ENCODE data around the gene KCTD14. TPM values are rescaled to one million over a fixed set of nuclear protein-coding genes. Genes with fewer than 3 reads are reported as not detected.
"Not testable (repeated sequence)": the region's sequence is repeated elsewhere in the genome, so short reads cannot be mapped to it uniquely, and the experiment has no call there.

KCTD14 gene
- total RNA-seq, 1 donor, result 4.3 TPM

- TF ChIP-seq CTCF (IDR thresholded peaks at IDR 0.05; ENCODE audit: insufficient read depth, low read depth, low read length), result no peak
- DNase-seq (ENCODE audit: low read depth), result peak; percentile 100
- H3K4me3 ChIP-seq (ENCODE audit: low read depth, low read length), result peak within 1 kb of the TSS; percentile 97
Observed at GRCh38 chr11:77994434-77995362, 28.4 kb downstream of the KCTD14 start, which contains the start of gene INTS4. Gene INTS4 (minus strand): TSS chr11:77994668. CDS start chr11:77994643, 25 bp downstream.

- H3K4me3 ChIP-seq (ENCODE audit: low read depth, low read length), result peak overlapping the region; percentile 97
- no peak for TF ChIP-seq CTCF (IDR thresholded peaks at IDR 0.05; ENCODE audit: insufficient read depth, low read depth, low read length)
- no peak for DNase-seq (ENCODE audit: low read depth)
Observed at GRCh38 chr11:77993902-77994301, 29.2 kb downstream of the KCTD14 start.

GRCh38 chr11:77990981-77991380 is 32.1 kb downstream of the KCTD14 start:
- no peak overlapping the region for H3K4me3 ChIP-seq (ENCODE audit: low read depth, low read length)
- DNase-seq (ENCODE audit: low read depth), result no peak
- no peak for TF ChIP-seq CTCF (IDR thresholded peaks at IDR 0.05; ENCODE audit: insufficient read depth, low read depth, low read length)

- H3K4me3 ChIP-seq (ENCODE audit: low read depth, low read length); DNase-seq (ENCODE audit: low read depth): not testable (repeated sequence)
Observed at GRCh38 chr11:77986456-77986855, 36.6 kb downstream of the KCTD14 start.

GRCh38 chr11:77981346-77981947 is 41.6 kb downstream of the KCTD14 start:
- H3K4me3 ChIP-seq (ENCODE audit: low read depth, low read length), result no peak overlapping the region
- DNase-seq (ENCODE audit: low read depth), result peak; percentile 28
- TF ChIP-seq CTCF (IDR thresholded peaks at IDR 0.05; ENCODE audit: insufficient read depth, low read depth, low read length), result no peak

- DNase-seq (ENCODE audit: low read depth), result no peak
- H3K4me3 ChIP-seq (ENCODE audit: low read depth, low read length), result no peak overlapping the region
- no peak for TF ChIP-seq CTCF (IDR thresholded peaks at IDR 0.05; ENCODE audit: insufficient read depth, low read depth, low read length)
Observed at GRCh38 chr11:77968337-77968736, 54.7 kb downstream of the KCTD14 start.

- no peak for TF ChIP-seq CTCF (IDR thresholded peaks at IDR 0.05; ENCODE audit: insufficient read depth, low read depth, low read length)
- H3K4me3 ChIP-seq (ENCODE audit: low read depth, low read length), result no peak overlapping the region
- no peak for DNase-seq (ENCODE audit: low read depth)
Observed at GRCh38 chr11:77967753-77968152, 55.3 kb downstream of the KCTD14 start.

Measured in fibroblast of villous mesenchyme (primary cell).